Large intestine (tissue), 3 donors: Measurements from ENCODE around the gene BCL7A. TPM values are rescaled to one million over a fixed set of nuclear protein-coding genes. Genes with fewer than 3 reads are reported as not detected.
"Not testable (repeated sequence)": the region's sequence is repeated elsewhere in the genome, so short reads cannot be mapped to it uniquely, and the experiment has no call there.

Source experiments
- DNase-seq, 2 donors: peaks; one replicate each; pipeline versions ENCODE4 v3.0.0 to v3.0.0-alpha.2; 2013
- H3K27ac ChIP-seq: one replicate; pipeline ENCODE4 v1.5.1; 2013; ENCODE audit warnings: low read length
- H3K27me3 ChIP-seq: 2 replicates; pipeline ENCODE4 v1.6.1; 2013; ENCODE audit warnings: low read length; ENCODE audit not compliant: control insufficient read depth, insufficient read depth
- H3K36me3 ChIP-seq: 2 replicates; pipeline ENCODE4 v1.6.1; 2013; ENCODE audit warnings: low read length; ENCODE audit not compliant: control insufficient read depth, insufficient read depth
- H3K4me1 ChIP-seq: one replicate; pipeline ENCODE4 v1.6.1; 2013; ENCODE audit warnings: low read length; ENCODE audit not compliant: control insufficient read depth, insufficient read depth
- H3K4me3 ChIP-seq: one replicate; pipeline ENCODE4 v1.5.1; 2013; ENCODE audit warnings: low read length
- H3K9me3 ChIP-seq: one replicate; pipeline ENCODE4 v1.6.1; 2013; ENCODE audit warnings: mild to moderate bottlenecking, low read depth, low read length, moderate library complexity; ENCODE audit not compliant: control insufficient read depth
- WGBS: methylation state at CpG from one replicate; pipeline ENCODE4 v1.1.5; 2013; ENCODE audit warnings: low lambda C conversion rate; ENCODE audit not compliant: insufficient coverage; 5-methylcytosine and 5-hydroxymethylcytosine counted together
- polyA plus RNA-seq: library from polyadenylated mRNA; unstranded; fragments of 120-200 nt; gene quantifications from one replicate; pipeline ENCODE4 v1.2.1, GENCODE V29; 2013

Gene BCL7A
- polyA plus RNA-seq, 1 donor, result 11.5 TPM

DNA sequence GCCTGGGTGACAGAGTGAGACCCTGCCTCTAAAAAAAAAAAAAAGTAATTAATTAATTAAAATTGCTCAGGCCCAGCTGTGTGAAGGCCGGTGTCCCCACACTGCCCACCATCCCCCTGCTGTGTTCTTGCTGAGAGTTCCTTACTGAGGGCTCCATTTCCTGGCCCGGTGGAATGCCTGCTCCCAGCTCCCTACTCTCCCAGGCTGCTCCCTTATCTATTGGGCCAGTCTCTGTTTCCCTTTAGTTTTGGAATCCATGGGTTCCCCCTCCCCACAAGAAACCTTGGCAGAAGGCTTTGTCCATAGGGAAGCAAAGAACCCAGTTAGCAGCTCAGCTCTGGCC lies 75.9 kb downstream of the BCL7A start:
- Histone ChIP-seq H3K36me3 (no peaks in the 10 kb centered on the region), H3K4me3 (no peak overlapping the region), H3K9me3 (peaks cover 22% of the 10 kb centered on the region), H3K4me1 (peaks cover 58% of the 10 kb centered on the region), H3K27ac (peak overlapping the region; percentile 87), H3K27me3 (no peaks in the 10 kb centered on the region)
- no CpG with 5 or more reads among the region's 2 CpGs for WGBS
- no peak for DNase-seq

- H3K27ac ChIP-seq, result peak overlapping the region; percentile 87
- peaks cover 53% of the 10 kb centered on the region for H3K4me1 ChIP-seq
- H3K4me3 ChIP-seq, result no peak overlapping the region
- DNase-seq, result peak; percentile 78 to 91
- H3K9me3 ChIP-seq, result peaks cover 18% of the 10 kb centered on the region
- no CpG with 5 or more reads among the region's 10 CpGs for WGBS
- no peaks in the 10 kb centered on the region for H3K27me3 ChIP-seq
- no peaks in the 10 kb centered on the region for H3K36me3 ChIP-seq
Measured at GRCh38 chr12:122097927-122098756, 76.5 kb downstream of the BCL7A start.

DNA sequence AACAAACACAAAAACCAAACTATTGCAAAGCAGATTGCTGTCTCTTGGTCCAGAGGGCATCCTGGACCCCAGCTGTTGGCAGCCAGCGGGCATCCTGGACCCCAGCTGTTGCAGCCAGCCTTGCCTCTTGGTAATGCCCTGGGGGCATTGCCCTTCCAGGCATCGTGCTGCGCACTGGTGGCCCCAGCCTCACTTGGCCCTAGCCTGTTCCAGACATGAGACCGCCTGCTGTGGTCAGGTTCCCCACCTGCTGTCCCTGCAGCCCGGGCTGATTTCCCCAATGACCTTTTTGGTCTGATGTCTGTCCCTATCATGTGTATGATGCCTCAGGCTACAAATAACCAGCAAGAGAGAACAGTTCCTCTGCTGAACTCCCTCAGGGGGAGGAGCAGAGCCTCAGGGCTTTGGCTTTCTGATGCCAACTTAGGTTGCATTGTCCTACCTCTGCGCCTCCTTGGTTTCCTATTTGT lies 77.6 kb downstream of the BCL7A start:
- Histone ChIP-seq H3K4me3 (no peak overlapping the region), H3K4me1 (peaks cover 52% of the 10 kb centered on the region), H3K9me3 (peaks cover 7% of the 10 kb centered on the region), H3K27ac (peak overlapping the region; percentile 87), H3K36me3 (no peaks in the 10 kb centered on the region), H3K27me3 (no peaks in the 10 kb centered on the region)
- WGBS, result no CpG with 5 or more reads among the region's 6 CpGs
- DNase-seq, result no peak

GRCh38 chr12:122099856-122100255 lies 78.2 kb downstream of the BCL7A start:
- H3K9me3 ChIP-seq, result peaks cover 2% of the 10 kb centered on the region
- H3K27ac ChIP-seq, result peak overlapping the region; percentile 87
- WGBS, result no CpG with 5 or more reads among the region's 3 CpGs
- no peak for DNase-seq
- H3K36me3 ChIP-seq, result no peaks in the 10 kb centered on the region
- no peaks in the 10 kb centered on the region for H3K27me3 ChIP-seq
- peaks cover 54% of the 10 kb centered on the region for H3K4me1 ChIP-seq
- H3K4me3 ChIP-seq, result no peak overlapping the region

DNA sequence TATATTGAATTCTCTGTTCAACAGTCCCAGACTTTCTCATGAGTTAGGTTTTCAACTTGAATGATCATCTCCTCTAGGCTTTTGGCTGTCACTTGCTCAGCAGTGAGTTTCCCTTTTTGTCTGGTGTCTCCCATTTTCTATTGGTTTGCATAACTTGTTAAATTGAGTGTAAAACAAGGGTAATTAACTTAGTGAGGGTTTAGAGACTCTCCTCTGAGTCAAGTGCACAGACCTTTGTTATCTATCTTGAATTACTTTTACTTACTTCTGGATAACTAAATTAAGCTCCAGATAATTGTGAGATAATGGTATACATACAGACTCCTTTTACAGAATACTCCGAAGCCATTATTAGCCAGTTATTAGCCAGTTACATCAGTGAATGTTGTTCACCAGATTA lies 78.9 kb downstream of the BCL7A start:
- H3K4me3 ChIP-seq, result no peak overlapping the region
- whole genome bisulfite sequencing, result no CpG with 5 or more reads among the region's 1 CpG

GRCh38 chr12:122102331-122102730 lies 80.6 kb downstream of the BCL7A start:
- no peak overlapping the region for H3K4me3 ChIP-seq
- H3K27ac ChIP-seq, result no peak overlapping the region
- no peaks in the 10 kb centered on the region for H3K9me3 ChIP-seq
- DNase-seq, result no peak
- H3K27me3 ChIP-seq, result no peaks in the 10 kb centered on the region
- no peaks in the 10 kb centered on the region for H3K36me3 ChIP-seq
- WGBS, result no CpG with 5 or more reads among the region's 3 CpGs
- peaks cover 64% of the 10 kb centered on the region for H3K4me1 ChIP-seq

More for the DNA sequence above, 78.9 kb downstream of the BCL7A start:
- H3K9me3 ChIP-seq, result no peaks in the 10 kb centered on the region
- no peak for DNase-seq
- no peaks in the 10 kb centered on the region for H3K27me3 ChIP-seq
- H3K27ac ChIP-seq, result peak overlapping the region; percentile 87
- H3K36me3 ChIP-seq, result no peaks in the 10 kb centered on the region
- H3K4me1 ChIP-seq, result peaks cover 62% of the 10 kb centered on the region

- DNase-seq, result no peak
- Histone ChIP-seq H3K27ac (no peak overlapping the region), H3K36me3 (no peaks in the 10 kb centered on the region), H3K4me1 (peaks cover 51% of the 10 kb centered on the region), H3K9me3 (no peaks in the 10 kb centered on the region), H3K4me3 (no peak overlapping the region), H3K27me3 (no peaks in the 10 kb centered on the region)
- no CpG with 5 or more reads among the region's 7 CpGs for WGBS
Measured at GRCh38 chr12:122104844-122105243, 83.2 kb downstream of the BCL7A start.

GRCh38 chr12:122105496-122105895 lies 83.8 kb downstream of the BCL7A start:
- peak overlapping the region; percentile 6 for H3K27ac ChIP-seq
- WGBS, result no CpG with 5 or more reads among the region's 11 CpGs

GRCh38 chr12:122106843-122107242 lies 85.2 kb downstream of the BCL7A start:
- DNase-seq, result no peak
- WGBS, result no CpG with 5 or more reads among the region's 8 CpGs
- Histone ChIP-seq H3K9me3 (no peaks in the 10 kb centered on the region), H3K4me3 (no peak overlapping the region), H3K4me1 (peaks cover 43% of the 10 kb centered on the region), H3K27ac (no peak overlapping the region), H3K36me3 (no peaks in the 10 kb centered on the region), H3K27me3 (no peaks in the 10 kb centered on the region)

More at GRCh38 chr12:122105496-122105895, 83.8 kb downstream of the BCL7A start:
- H3K4me3 ChIP-seq, H3K36me3 ChIP-seq, DNase-seq, H3K9me3 ChIP-seq, H3K27me3 ChIP-seq: not testable (repeated sequence)
- H3K4me1 ChIP-seq, result peaks cover 45% of the 10 kb centered on the region

DNA sequence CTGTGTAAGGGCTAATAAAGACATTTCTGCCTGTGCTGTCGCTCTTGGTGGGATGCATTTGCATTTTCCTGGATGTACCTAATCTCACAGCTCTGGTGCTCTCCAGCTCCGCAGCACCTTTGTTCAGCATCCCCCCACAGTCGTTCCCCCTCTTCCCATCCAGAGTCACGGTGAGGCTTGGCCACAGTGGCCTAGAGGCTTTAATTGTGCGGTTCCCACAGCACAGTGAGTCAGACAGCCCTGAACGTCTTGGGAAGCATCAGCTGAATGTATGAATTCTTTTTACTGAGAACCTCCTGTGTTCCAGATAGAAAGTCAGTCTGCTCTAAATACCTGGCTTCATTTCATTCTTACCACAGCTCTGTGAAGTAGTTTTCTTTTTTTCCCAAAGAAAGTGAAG lies 85.6 kb downstream of the BCL7A start:
- no peak for DNase-seq
- Histone ChIP-seq H3K27ac (no peak overlapping the region), H3K4me1 (peaks cover 47% of the 10 kb centered on the region), H3K36me3 (no peaks in the 10 kb centered on the region), H3K27me3 (no peaks in the 10 kb centered on the region), H3K4me3 (no peak overlapping the region), H3K9me3 (no peaks in the 10 kb centered on the region)
- WGBS, result no CpG with 5 or more reads among the region's 6 CpGs
